Fibroblast of skin of abdomen (primary cell): ENCODE results near the gene WDR38.
A peak's percentile ranks its signal among the peaks of the same experiment; 100 is the strongest.

Experiments
- DNase-seq: peaks from one replicate; pipeline ENCODE4 v3.0.0-alpha.2; 2013

Gene WDR38

GRCh38 chr9:124885551-124885950 is 32.3 kb downstream of the WDR38 start:
- no peak for DNase-seq

DNA sequence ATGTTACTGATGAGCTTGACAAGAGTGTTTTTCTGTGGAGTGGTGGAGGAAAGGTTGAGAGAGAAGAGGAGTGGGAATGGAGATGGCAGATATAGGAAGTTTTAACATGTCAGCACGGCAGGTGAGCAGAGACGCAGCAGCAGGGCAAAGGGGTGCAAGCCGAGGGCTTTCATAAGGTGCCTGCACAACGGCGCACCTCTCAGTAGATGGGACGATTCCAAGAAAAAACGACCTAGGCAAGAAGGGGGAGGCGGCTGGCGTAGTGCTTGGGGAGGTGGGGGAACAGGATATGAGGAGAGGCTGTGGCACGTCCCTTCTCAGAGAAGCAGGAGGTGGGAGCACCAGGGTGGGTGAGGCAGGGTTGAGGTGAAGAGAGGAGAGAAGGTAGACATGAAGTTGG is 33.2 kb downstream of the WDR38 start:
- DNase-seq: no peak

- no peak for DNase-seq
These were observed 33.7 kb downstream of the WDR38 start for GRCh38 chr9:124886866-124887492.

GRCh38 chr9:124887832-124888231 is 34.6 kb downstream of the WDR38 start:
- DNase-seq: no peak

DNA sequence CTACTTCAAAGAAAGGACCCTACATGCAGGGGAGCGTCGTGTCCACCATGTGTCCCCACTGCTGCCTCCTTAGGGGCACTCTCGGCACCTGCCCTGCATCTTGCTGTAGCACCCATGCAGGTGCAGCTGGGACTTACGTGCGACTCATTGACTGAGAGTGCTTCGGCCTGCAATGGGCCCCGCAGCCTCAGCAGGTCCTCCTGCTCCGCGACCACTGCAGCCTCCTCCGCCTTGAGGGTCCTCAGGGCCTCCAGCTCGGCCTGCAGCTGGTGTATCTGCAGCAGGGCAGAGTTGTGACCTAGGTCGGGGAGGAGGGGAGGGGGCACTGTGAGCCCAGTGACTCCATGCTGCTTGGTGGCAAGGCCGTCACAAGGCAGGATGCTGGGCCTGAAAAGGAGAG is 35.7 kb downstream of the WDR38 start:
- DNase-seq: no peak

DNA sequence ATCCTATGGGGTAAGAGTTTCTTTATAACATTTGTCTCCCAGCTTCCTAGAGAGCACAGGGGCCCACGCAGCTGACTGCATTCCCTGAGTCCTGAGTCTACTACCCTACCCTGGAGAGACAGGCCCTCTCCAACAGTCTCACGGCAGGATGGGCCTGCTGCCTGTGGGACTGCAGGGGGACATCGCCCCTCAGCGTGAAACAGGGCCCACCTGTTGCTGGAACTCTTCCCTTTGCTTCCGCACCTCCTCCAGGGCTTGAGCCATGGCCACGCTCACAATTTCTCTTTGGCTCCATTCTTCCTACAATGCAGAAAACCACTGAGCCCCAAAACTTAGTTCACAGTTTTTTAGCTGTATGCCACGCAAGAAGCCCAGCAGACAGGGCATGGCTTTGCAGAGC is 36.9 kb downstream of the WDR38 start:
- DNase-seq: no peak

GRCh38 chr9:124894035-124894740 is 40.9 kb downstream of the WDR38 start:
- no peak for DNase-seq

DNA sequence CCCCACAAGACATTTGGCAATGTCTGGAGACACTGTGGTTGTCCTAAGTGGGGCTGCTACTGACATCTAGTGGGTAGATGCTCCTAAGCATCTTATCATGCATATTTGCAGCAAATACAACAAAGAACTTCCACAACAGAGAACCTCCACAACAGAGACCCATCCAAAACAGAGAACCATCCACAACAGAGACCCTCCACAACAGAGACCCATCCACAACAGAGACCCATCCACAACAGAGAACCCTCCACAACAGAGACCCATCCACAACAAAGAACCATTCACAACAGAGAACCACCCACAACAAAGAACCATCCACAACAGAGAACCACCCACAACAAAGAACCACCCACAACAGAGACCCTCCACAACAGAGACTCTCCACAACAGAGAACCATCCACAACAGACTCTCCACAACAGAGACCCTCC is 41.5 kb downstream of the WDR38 start:
- peak; percentile 49 for DNase-seq

DNA sequence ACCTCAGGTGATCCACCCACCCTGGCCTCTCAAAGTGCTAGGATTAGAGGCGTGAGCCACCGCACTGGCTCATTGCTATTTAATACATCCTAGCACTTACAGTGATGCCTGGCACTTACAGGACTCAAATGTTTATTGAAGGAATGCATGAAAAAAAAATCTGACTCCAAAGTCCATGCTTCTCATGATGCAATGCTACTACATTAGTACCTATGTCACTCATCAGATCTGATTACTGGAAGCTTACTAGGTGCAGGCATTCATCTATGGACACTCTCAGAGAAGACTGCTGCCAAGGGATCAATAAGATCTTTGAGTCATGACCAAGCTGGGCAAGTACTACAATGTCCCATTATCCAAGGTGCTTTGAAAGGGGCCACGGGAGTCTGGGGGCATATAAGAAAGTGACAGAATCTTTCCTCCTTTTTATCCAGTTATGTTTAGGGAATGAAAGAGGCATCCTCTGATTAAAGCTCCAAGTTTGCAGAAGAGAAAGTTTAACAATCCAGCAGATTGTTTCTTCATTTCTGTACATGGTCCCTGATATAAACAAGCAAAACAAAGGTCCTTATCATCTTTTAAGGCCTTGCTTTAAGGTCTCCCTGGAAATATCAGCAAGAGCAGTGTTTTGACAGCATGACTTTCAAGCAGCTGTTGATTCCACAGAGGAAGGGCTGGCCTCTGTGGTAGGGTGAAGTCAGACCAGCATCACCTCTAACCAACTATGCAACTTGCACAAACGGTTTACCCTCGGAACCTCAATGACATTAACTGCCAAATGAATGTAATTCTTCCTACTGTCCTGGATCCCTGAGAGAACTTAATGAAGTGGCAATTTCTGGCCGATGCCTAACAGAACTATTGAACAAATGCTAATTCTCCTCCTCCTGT is 44.6 kb downstream of the WDR38 start:
- no peak for DNase-seq

- no peak for DNase-seq
These were observed 46.6 kb downstream of the WDR38 start for GRCh38 chr9:124899845-124900244.

DNA sequence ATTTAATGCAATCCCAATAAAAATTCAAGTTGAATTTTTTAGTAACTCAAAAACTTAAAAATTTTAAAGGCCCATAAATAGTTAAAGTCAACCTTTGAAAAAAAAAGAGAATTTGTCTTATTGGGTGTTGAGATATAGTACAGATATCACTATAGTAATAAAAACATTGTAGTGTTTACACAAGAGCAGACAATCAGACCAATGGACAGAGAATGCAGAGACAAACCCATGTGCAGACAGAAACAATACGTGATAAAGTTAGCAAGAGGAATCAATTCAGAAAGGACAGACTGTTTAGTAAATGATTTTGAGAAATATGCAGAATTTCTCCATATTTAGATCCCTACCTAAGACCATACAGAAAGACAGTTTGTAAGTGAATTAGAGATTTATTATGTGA is 53.7 kb downstream of the WDR38 start:
- no peak for DNase-seq
